ENCODE data around the gene KANSL2. TPM values are rescaled to one million over a fixed set of nuclear protein-coding genes. Genes with fewer than 3 reads are reported as not detected.
"Not testable (repeated sequence)": the region's sequence is repeated elsewhere in the genome, so short reads cannot be mapped to it uniquely, and the experiment has no call there.

The KANSL2 gene
- total and polyA plus RNA-seq, 2 of the 13 experiments (the other 11 are each of a cell fraction or from before 2014, with no cell fraction given) = 24.1 to 41.3 TPM

GRCh38 chr12:48728807-48729206, 46.8 kb upstream of the KANSL2 start:
- POLR2A ChIA-PET = no interaction called here

GRCh38 chr12:48720737-48721136, 38.7 kb upstream of the KANSL2 start:
- intact Hi-C loops (cut with micrococcal nuclease; ENCODE audit: unreplicated experiment); ATAC-seq; H3K4me1 ChIP-seq (ENCODE audit: insufficient read depth, low read length); H3K36me3 ChIP-seq (replicated peaks in 1 of 2; ENCODE audit: control insufficient read depth in 1 of 2, insufficient read depth in 2 of 2, low read length in 2 of 2); in situ Hi-C loops (cut with HindIII; ENCODE audit: extremely low pct_ligation_motif_present, low pct_unique_long_range_greater_than_20kb); H3K4me3 ChIP-seq (replicated peaks in 1 of 3; ENCODE audit: insufficient read depth in 1 of 3, low read depth in 2 of 3, low read length in 3 of 3); FAIRE-seq; DNase-seq (ENCODE audit: low spot score); H2AFZ ChIP-seq (ENCODE audit: low read length); H3K27me3 ChIP-seq (ENCODE audit: control insufficient read depth in 1 of 2, insufficient read depth in 2 of 2, low read length in 2 of 2); BruUV-seq (replicated peaks); CTCF ChIA-PET (ENCODE audit: low intra/inter-chr PET ratio, low total read pairs); H3K9ac ChIP-seq (ENCODE audit: insufficient read depth, low read depth, low read length); POLR2A ChIA-PET; H3K79me2 ChIP-seq (ENCODE audit: insufficient read depth, low read length); H3K27ac ChIP-seq (ENCODE audit: extremely low read length, insufficient read depth, low read length); H4K20me1 ChIP-seq (ENCODE audit: insufficient read depth, low read length); H3K4me2 ChIP-seq (ENCODE audit: low read depth, low read length): not testable (repeated sequence)
- peaks cover 18% of the 10 kb centered on the region for H3K9me3 ChIP-seq (ENCODE audit: low read length)
- 35% methylated on average over 1 of the region's 1 CpG for WGBS (ENCODE audit: low lambda C conversion rate)

More at GRCh38 chr12:48728807-48729206, 46.8 kb upstream of the KANSL2 start:
- Histone ChIP-seq H3K9ac (ENCODE audit: insufficient read depth, low read depth, low read length) (no peak overlapping the region), H4K20me1 (ENCODE audit: insufficient read depth, low read length) (no peaks in the 10 kb centered on the region), H3K4me2 (ENCODE audit: low read depth, low read length) (no peak overlapping the region), H3K79me2 (ENCODE audit: insufficient read depth, low read length) (no peaks in the 10 kb centered on the region), H3K4me1 (ENCODE audit: insufficient read depth, low read length) (peaks cover 5% of the 10 kb centered on the region), H3K36me3 (replicated peaks in 1 of 2; ENCODE audit: control insufficient read depth in 1 of 2, insufficient read depth in 2 of 2, low read length in 2 of 2) (no peaks in the 10 kb centered on the region), H3K27ac (ENCODE audit: extremely low read length, insufficient read depth, low read length) (no peak overlapping the region), H3K27me3 (ENCODE audit: control insufficient read depth in 1 of 2, insufficient read depth in 2 of 2, low read length in 2 of 2) (no peaks in the 10 kb centered on the region), H3K9me3 (ENCODE audit: low read length) (no peaks in the 10 kb centered on the region), H3K4me3 (replicated peaks in 1 of 3; ENCODE audit: insufficient read depth in 1 of 3, low read depth in 2 of 3, low read length in 3 of 3) (no peak overlapping the region), H2AFZ (ENCODE audit: low read length) (no peak overlapping the region)
- ATAC-seq = no peak
- FAIRE-seq = no peak
- in situ Hi-C loops (cut with HindIII; ENCODE audit: extremely low pct_ligation_motif_present, low pct_unique_long_range_greater_than_20kb) = no loop called here
- TF ChIP-seq ZNF781 (CRISPR knock-in tag; IDR thresholded peaks at IDR 0.05; ENCODE audit: borderline replicate concordance, not compliant biosample characterization) (no peak), RAD21 (CRISPR knock-in tag; IDR thresholded peaks at IDR 0.05) (no peak), HNF4A (CRISPR knock-in tag; IDR thresholded peaks at IDR 0.05) (no peak)
- DNase-seq (ENCODE audit: low spot score) = no peak
- intact Hi-C loops (cut with micrococcal nuclease; ENCODE audit: unreplicated experiment) = no loop called here
- 88% methylated on average over 5 of the region's 5 CpGs for WGBS (ENCODE audit: low lambda C conversion rate)
- no TSS peak for BruUV-seq (replicated peaks)
- CTCF ChIA-PET (ENCODE audit: low intra/inter-chr PET ratio, low total read pairs) = no interaction called here

DNA sequence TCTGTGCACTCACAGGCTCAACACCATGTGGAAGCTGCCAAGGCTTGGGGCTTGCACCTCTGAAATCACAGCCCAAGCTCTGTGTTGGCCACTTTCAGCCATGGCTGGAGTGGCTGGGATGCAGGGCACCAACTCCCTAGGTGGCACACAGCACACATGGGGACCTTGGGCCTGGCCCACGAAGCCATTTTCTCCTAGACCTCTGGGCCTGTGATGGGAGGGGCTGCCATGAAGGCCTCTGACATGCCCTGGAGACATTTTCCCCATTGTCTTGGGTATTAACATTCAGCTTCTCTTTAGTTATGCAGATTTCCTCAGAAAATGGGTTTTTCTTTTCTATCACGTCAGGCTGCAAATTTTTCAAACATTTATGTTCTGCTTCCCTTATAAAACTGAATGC, 38.1 kb upstream of the KANSL2 start:
- H3K4me2 ChIP-seq (ENCODE audit: low read depth, low read length); H3K4me1 ChIP-seq (ENCODE audit: insufficient read depth, low read length); FAIRE-seq; H3K27ac ChIP-seq (ENCODE audit: extremely low read length, insufficient read depth, low read length); POLR2A ChIA-PET; BruUV-seq (replicated peaks); H2AFZ ChIP-seq (ENCODE audit: low read length); H3K36me3 ChIP-seq (replicated peaks in 1 of 2; ENCODE audit: control insufficient read depth in 1 of 2, insufficient read depth in 2 of 2, low read length in 2 of 2); ATAC-seq; H4K20me1 ChIP-seq (ENCODE audit: insufficient read depth, low read length); intact Hi-C loops (cut with micrococcal nuclease; ENCODE audit: unreplicated experiment); CTCF ChIA-PET (ENCODE audit: low intra/inter-chr PET ratio, low total read pairs); in situ Hi-C loops (cut with HindIII; ENCODE audit: extremely low pct_ligation_motif_present, low pct_unique_long_range_greater_than_20kb); DNase-seq (ENCODE audit: low spot score); H3K27me3 ChIP-seq (ENCODE audit: control insufficient read depth in 1 of 2, insufficient read depth in 2 of 2, low read length in 2 of 2); H3K9ac ChIP-seq (ENCODE audit: insufficient read depth, low read depth, low read length); H3K4me3 ChIP-seq (replicated peaks in 1 of 3; ENCODE audit: insufficient read depth in 1 of 3, low read depth in 2 of 3, low read length in 3 of 3): not testable (repeated sequence)
- Histone ChIP-seq H3K9me3 (ENCODE audit: low read length) (peaks cover 18% of the 10 kb centered on the region), H3K79me2 (ENCODE audit: insufficient read depth, low read length) (peaks cover 12% of the 10 kb centered on the region)
- 63% methylated on average over 2 of the region's 2 CpGs for WGBS (ENCODE audit: low lambda C conversion rate)
